AG09309 (cell line): ENCODE measurements around the gene OR2S2.
A peak's percentile ranks its signal among the peaks of the same experiment; 100 is the strongest.
"Not testable (repeated sequence)": the region's sequence is repeated elsewhere in the genome, so short reads cannot be mapped to it uniquely, and the experiment has no call there.

ENCODE experiments used
- DNase-seq: peaks from one replicate; pipeline ENCODE4 v3.0.0-alpha.2; 2010; ENCODE audit warnings: low read depth
- H3K4me3 ChIP-seq: 2 replicates; pipeline ENCODE4 v1.5.1; 2011; ENCODE audit warnings: mild to moderate bottlenecking, low read depth, low read length, moderate library complexity; ENCODE audit not compliant: control insufficient read depth
- CTCF ChIP-seq: IDR thresholded peaks from 2 replicates; pipeline ENCODE4 v1.5.1; 2011; ENCODE audit warnings: mild to moderate bottlenecking, low read depth, low read length, inconsistent platforms; ENCODE audit not compliant: insufficient read depth, control insufficient read depth; ENCODE audit errors: missing control alignments

OR2S2 gene

GRCh38 chr9:35940458-35941407, 17.2 kb downstream of the OR2S2 start:
- no peak for DNase-seq
- TF ChIP-seq CTCF = no peak
- H3K4me3 ChIP-seq = no peak overlapping the region

- DNase-seq = no peak
- TF ChIP-seq CTCF = no peak
- H3K4me3 ChIP-seq = no peak overlapping the region
Observed at GRCh38 chr9:35939679-35940250, 18.2 kb downstream of the OR2S2 start.

- TF ChIP-seq CTCF = no peak
- H3K4me3 ChIP-seq = no peak overlapping the region
- DNase-seq = no peak
Observed at GRCh38 chr9:35938474-35939356, 19.2 kb downstream of the OR2S2 start.

GRCh38 chr9:35937227-35937626, 20.7 kb downstream of the OR2S2 start:
- no peak overlapping the region for H3K4me3 ChIP-seq
- no peak for DNase-seq
- no peak for TF ChIP-seq CTCF

GRCh38 chr9:35935755-35936509, 22.0 kb downstream of the OR2S2 start:
- peak; percentile 52 for DNase-seq
- no peak for TF ChIP-seq CTCF

GRCh38 chr9:35935261-35935660, 22.7 kb downstream of the OR2S2 start:
- no peak for DNase-seq
- H3K4me3 ChIP-seq = no peak overlapping the region
- no peak for TF ChIP-seq CTCF

More at GRCh38 chr9:35935755-35936509, 22.0 kb downstream of the OR2S2 start:
- H3K4me3 ChIP-seq = no peak overlapping the region

- not testable (repeated sequence) for DNase-seq, H3K4me3 ChIP-seq
Observed at GRCh38 chr9:35934069-35934468, 23.9 kb downstream of the OR2S2 start.
